Measurements from ENCODE around the gene BRWD1. TPM values are rescaled to one million over a fixed set of nuclear protein-coding genes. Genes with fewer than 3 reads are reported as not detected.

Gene BRWD1
- total and polyA plus RNA-seq, 2 of the 8 experiments (the other 6 are each of a cell fraction or from before 2014, with no cell fraction given): 9.3 to 45.2 TPM

DNA sequence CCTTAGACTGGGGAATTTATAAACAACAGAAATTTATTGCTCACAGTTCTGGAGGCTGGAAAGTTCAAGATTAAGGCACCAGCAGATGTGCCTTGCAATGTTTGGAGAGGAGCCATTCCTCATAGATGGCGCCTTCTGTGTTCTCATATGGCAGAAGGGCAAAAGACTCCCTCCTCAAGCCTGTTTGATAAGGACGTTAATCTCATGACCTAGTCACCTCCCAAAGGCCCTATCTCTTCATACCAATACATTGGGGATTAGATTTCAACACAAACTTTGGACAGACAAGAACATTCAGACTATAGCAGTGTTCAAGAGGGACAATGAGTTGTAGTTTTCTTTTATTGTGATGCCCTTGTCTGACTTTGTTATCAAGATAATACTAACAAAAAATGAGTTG is 164.5 kb downstream of the BRWD1 start (continued):
- TF ChIP-seq, protein P1, sequence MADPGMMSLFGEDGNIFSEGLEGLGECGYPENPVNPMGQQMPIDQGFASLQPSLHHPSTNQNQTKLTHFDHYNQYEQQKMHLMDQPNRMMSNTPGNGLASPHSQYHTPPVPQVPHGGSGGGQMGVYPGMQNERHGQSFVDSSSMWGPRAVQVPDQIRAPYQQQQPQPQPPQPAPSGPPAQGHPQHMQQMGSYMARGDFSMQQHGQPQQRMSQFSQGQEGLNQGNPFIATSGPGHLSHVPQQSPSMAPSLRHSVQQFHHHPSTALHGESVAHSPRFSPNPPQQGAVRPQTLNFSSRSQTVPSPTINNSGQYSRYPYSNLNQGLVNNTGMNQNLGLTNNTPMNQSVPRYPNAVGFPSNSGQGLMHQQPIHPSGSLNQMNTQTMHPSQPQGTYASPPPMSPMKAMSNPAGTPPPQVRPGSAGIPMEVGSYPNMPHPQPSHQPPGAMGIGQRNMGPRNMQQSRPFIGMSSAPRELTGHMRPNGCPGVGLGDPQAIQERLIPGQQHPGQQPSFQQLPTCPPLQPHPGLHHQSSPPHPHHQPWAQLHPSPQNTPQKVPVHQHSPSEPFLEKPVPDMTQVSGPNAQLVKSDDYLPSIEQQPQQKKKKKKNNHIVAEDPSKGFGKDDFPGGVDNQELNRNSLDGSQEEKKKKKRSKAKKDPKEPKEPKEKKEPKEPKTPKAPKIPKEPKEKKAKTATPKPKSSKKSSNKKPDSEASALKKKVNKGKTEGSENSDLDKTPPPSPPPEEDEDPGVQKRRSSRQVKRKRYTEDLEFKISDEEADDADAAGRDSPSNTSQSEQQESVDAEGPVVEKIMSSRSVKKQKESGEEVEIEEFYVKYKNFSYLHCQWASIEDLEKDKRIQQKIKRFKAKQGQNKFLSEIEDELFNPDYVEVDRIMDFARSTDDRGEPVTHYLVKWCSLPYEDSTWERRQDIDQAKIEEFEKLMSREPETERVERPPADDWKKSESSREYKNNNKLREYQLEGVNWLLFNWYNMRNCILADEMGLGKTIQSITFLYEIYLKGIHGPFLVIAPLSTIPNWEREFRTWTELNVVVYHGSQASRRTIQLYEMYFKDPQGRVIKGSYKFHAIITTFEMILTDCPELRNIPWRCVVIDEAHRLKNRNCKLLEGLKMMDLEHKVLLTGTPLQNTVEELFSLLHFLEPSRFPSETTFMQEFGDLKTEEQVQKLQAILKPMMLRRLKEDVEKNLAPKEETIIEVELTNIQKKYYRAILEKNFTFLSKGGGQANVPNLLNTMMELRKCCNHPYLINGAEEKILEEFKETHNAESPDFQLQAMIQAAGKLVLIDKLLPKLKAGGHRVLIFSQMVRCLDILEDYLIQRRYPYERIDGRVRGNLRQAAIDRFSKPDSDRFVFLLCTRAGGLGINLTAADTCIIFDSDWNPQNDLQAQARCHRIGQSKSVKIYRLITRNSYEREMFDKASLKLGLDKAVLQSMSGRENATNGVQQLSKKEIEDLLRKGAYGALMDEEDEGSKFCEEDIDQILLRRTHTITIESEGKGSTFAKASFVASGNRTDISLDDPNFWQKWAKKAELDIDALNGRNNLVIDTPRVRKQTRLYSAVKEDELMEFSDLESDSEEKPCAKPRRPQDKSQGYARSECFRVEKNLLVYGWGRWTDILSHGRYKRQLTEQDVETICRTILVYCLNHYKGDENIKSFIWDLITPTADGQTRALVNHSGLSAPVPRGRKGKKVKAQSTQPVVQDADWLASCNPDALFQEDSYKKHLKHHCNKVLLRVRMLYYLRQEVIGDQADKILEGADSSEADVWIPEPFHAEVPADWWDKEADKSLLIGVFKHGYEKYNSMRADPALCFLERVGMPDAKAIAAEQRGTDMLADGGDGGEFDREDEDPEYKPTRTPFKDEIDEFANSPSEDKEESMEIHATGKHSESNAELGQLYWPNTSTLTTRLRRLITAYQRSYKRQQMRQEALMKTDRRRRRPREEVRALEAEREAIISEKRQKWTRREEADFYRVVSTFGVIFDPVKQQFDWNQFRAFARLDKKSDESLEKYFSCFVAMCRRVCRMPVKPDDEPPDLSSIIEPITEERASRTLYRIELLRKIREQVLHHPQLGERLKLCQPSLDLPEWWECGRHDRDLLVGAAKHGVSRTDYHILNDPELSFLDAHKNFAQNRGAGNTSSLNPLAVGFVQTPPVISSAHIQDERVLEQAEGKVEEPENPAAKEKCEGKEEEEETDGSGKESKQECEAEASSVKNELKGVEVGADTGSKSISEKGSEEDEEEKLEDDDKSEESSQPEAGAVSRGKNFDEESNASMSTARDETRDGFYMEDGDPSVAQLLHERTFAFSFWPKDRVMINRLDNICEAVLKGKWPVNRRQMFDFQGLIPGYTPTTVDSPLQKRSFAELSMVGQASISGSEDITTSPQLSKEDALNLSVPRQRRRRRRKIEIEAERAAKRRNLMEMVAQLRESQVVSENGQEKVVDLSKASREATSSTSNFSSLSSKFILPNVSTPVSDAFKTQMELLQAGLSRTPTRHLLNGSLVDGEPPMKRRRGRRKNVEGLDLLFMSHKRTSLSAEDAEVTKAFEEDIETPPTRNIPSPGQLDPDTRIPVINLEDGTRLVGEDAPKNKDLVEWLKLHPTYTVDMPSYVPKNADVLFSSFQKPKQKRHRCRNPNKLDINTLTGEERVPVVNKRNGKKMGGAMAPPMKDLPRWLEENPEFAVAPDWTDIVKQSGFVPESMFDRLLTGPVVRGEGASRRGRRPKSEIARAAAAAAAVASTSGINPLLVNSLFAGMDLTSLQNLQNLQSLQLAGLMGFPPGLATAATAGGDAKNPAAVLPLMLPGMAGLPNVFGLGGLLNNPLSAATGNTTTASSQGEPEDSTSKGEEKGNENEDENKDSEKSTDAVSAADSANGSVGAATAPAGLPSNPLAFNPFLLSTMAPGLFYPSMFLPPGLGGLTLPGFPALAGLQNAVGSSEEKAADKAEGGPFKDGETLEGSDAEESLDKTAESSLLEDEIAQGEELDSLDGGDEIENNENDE (IDR thresholded peaks at IDR 0.05; ENCODE audit: insufficient replicate concordance, low read length): no peak
- TF ChIP-seq CHD2 (IDR thresholded peaks at IDR 0.05; ENCODE audit: low read length) (no peak), CBX8 (IDR thresholded peaks at IDR 0.05; ENCODE audit: borderline replicate concordance, low read depth, low read length) (no peak)

Data from H1 (cell line).